HFF-Myc (cell line): ENCODE data around the gene PRUNE1.

Source experiments
- DNase-seq: peaks from one replicate; pipeline ENCODE4 v3.0.0-alpha.2; 2011; ENCODE audit warnings: low read depth; ENCODE audit errors: extremely low read depth
- H3K4me3 ChIP-seq: replicated peaks from 2 replicates; pipeline ENCODE4 v1.5.1; 2011; ENCODE audit warnings: low read depth, mild to moderate bottlenecking, control low read depth, low read length
- TF ChIP-seq, protein P1 (sequence below): IDR thresholded peaks from 2 replicates; pipeline ENCODE4 v1.5.1; 2012; ENCODE audit warnings: mild to moderate bottlenecking, low read depth, low read length, control low read depth; ENCODE audit errors: missing control alignments

PRUNE1 gene

DNA sequence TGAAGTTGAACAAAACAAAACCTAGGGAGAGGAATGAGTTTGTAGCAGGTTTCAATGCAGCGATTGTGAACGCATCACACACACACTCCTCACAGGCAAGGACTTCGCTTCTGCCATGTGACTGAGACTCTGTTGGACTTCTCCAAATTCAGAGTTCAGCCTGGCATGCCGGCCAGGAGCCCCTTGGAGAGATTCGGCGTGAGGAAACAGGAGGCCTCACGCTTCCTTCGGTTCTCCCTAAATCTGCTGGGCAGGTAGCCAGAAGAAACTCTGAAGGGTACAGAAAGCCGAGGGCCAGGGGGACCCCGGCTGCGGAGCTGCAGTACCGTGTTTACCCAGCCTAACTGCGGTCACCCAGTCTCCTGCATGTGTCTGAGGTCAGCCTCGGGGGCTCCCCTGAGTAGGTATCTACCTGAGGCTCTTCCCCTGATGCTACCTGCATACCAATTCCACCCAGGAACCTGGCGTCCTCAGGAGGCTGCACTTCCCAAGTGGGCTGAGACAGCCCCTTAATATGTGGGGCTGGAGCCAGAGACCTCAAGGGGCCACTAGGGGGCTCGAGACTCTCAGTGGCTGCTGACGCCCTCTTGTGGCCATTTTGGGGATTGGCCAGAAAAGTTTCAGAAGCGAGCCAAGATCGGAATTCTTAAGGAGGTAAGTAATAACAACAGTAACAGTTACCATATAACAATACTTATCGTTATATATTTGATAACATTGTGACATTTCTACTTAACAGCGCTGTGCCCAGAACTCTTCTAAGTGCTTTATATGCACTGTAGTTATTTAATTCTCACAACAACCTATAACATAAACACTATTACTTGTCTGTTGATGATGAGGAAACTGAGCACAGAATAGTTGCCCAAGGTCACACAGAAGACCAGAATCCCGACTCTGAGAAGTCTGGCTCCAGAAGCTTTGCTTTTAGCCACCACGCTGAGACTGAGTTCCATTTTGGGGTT is 28.9 kb upstream of the PRUNE1 start:
- TF ChIP-seq, protein P1, sequence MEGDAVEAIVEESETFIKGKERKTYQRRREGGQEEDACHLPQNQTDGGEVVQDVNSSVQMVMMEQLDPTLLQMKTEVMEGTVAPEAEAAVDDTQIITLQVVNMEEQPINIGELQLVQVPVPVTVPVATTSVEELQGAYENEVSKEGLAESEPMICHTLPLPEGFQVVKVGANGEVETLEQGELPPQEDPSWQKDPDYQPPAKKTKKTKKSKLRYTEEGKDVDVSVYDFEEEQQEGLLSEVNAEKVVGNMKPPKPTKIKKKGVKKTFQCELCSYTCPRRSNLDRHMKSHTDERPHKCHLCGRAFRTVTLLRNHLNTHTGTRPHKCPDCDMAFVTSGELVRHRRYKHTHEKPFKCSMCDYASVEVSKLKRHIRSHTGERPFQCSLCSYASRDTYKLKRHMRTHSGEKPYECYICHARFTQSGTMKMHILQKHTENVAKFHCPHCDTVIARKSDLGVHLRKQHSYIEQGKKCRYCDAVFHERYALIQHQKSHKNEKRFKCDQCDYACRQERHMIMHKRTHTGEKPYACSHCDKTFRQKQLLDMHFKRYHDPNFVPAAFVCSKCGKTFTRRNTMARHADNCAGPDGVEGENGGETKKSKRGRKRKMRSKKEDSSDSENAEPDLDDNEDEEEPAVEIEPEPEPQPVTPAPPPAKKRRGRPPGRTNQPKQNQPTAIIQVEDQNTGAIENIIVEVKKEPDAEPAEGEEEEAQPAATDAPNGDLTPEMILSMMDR = peak; percentile 100
- DNase-seq = peak; percentile 59
- no peak overlapping the region for H3K4me3 ChIP-seq

DNA sequence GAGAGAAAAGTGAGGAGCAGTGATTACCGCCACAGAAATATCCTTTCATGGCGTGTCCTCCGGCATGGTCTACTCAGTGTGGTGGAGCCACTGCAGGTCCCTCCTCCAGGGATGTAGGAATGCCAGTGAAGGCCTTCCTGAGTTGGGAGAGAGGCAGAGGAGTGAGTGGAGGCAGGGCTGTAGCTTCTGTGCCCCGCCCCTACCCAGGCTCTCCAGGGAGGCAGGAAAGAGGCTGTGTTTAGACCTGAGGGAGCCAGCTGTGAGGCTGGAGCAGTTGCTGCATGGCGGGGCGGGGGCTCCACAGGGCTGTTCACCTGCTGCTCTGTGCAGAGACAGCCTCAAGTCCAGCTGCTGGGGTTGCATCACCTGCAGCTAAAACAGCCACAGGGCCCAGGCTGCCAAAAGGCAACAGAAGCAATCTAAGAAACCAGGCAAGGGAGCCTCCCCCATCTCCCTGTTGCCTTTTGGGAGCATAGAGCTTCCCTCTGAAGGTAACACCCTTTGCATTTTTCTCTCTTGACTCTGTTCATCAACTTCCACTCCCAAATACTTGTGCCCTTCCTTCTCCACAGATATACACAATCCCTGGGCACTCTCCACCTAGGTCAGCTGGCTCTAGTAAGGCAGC is 27.0 kb upstream of the PRUNE1 start:
- TF ChIP-seq, protein P1 = no peak
- DNase-seq = no peak
- no peak overlapping the region for H3K4me3 ChIP-seq

DNA sequence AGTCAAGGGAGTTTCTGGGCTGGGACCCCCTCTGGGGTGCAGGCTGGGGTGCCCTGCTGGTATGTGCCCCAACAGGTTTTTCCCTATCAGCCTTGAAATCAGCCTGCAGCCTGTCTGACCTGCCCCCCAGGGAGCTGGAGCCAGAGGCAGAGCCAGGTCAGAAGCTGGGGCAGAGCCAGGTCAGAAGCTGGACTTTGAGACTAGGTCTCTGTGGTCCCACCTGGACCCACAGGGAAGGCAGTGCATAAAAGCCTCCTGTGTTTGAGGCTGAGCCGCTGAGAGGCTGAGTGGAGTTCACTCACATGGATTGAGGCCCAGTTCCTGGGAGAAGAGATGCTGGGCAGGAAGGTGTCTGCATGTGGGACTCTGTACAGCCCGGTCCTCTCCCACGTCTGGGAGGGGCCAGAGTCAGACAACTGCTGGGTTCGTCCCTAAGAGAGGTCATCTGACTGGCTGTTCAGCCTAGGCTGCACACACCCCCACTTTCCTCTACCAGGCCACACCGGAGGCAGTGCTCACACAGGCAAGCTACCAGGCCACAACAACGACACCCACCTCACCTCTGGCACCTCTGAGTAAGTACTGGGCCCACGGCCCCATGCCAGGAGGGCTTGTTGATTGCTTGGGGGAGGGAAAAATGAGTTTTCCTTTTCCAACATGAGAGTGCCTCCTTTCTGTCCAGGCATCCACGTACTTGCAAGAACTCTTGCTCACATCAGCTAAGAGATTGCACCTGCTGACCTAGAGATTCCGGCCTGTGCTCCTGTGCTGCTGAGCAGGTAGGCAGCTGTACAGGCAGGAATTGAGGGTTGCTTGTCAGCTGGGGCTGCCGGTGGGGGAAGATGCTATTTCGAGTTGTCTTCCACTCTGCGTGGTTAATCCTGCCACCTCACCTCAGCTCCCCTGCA is 26.2 kb upstream of the PRUNE1 start, which contains the start of gene ANXA9:
Gene ANXA9 (plus strand): TSS at position 488 of the 908 bp plus-strand sequence. CDS start 814 bp downstream, outside the sequence.
- H3K4me3 ChIP-seq = no peak within 1 kb of the TSS
- TF ChIP-seq, protein P1 = no peak
- no peak for DNase-seq

DNA sequence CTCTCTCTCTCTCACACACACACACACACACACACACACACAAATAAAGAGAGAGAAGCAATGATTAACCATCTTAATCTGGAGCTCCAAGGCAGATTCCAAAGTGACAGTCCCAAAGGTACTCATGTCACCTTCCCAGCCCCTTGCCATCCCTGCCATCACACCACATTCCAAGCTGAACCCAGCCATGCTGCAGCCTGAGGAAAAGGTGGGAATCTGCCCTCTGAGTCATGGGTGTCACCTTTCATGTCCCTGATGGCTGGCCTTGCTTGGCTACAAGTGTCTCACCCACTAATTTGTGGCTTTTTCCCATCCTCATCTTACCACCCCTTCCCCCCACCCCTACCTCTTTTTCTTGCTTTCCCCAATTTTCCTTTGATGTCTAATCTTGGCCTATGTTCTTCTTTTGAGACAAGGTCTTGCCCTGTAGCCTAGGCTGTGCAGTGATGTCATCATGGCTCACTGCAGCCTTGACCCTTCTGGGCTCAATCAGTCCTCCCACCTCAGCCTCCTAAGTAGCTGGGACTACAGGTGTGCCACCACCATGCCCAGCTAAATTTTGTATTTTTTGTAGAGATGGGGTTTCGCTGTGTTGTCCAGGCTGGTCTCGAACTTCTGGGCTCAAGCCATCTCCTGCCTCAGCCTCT is 22.9 kb upstream of the PRUNE1 start:
- TF ChIP-seq, protein P1 = no peak
- no peak overlapping the region for H3K4me3 ChIP-seq
- DNase-seq = no peak

DNA sequence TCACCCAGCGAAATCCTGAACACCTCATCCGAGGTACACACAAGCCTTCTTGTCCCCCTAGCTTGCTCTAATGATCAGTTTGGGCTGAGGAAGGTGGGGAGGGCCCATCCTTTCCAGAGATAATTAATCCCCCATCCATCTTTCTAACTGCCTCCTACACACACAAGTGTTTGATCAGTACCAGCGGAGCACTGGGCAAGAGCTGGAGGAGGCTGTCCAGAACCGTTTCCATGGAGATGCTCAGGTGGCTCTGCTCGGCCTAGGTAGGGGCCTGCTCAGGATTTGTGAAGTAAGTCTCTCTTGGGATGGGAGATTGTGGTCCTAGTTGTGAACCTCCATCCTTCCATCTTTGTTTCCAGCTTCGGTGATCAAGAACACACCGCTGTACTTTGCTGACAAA is 20.3 kb upstream of the PRUNE1 start:
- TF ChIP-seq, protein P1 = no peak
- H3K4me3 ChIP-seq = no peak overlapping the region
- no peak for DNase-seq

DNA sequence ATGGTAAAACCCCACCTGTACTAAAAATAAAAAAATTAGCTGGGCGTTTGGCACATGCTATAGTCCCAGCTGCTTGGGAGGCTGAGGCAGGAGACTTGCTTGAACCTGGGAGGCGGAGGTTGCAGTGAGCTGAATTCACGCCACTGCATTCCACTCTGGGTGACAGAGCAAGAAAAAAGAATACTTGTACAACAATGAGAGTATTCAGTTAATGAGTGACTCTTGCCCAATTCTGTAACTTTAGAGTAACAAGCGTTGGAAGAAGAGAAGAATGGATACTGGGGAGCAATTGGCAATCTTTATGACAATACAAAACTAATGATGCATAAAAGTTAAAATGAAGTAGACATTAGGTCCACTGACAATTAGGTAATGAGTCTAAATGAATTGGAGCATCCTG is 15.6 kb upstream of the PRUNE1 start:
- no peak overlapping the region for H3K4me3 ChIP-seq
- TF ChIP-seq, protein P1 = no peak
- no peak for DNase-seq
